HepG2 (cell line): Measurements from ENCODE around the gene GORASP2. TPM values are rescaled to one million over a fixed set of nuclear protein-coding genes. Genes with fewer than 3 reads are reported as not detected.

ENCODE experiments used
- ARID2 ChIP-seq: sonication (generic); formaldehyde crosslinking; IDR thresholded peaks from 2 replicates; pipeline ENCODE4 v1.8.1; 2022; ENCODE audit warnings: mild to moderate bottlenecking, missing genetic modification reagents, borderline replicate concordance
- ARID5B ChIP-seq: IDR thresholded peaks from 2 replicates; pipeline ENCODE4 v1.4.0; 2020; ENCODE audit warnings: mild to moderate bottlenecking, missing genetic modification reagents
- BCLAF1 ChIP-seq: fragments of 450-650 bp; IDR thresholded peaks from 2 replicates; pipeline ENCODE4 v1.6.1; 2017; ENCODE audit warnings: mild to moderate bottlenecking
- CENPBD1 ChIP-seq: sonication (generic); formaldehyde crosslinking; IDR thresholded peaks from 2 replicates; pipeline ENCODE4 v1.8.0; 2022; ENCODE audit warnings: missing genetic modification reagents, low read depth, mild to moderate bottlenecking, borderline replicate concordance
- ELF3 ChIP-seq: IDR thresholded peaks from 2 replicates; pipeline ENCODE4 v1.6.1; 2016; ENCODE audit warnings: missing genetic modification reagents, missing compliant biosample characterization
- FOXC1 ChIP-seq: sonication (generic); formaldehyde crosslinking; IDR thresholded peaks from 2 replicates; pipeline ENCODE4 v1.8.0; 2022; ENCODE audit warnings: mild to moderate bottlenecking, missing genetic modification reagents, borderline replicate concordance
- FOXJ3 ChIP-seq: sonication (generic); formaldehyde crosslinking; IDR thresholded peaks from 2 replicates; pipeline ENCODE4 v1.4.0; 2020; ENCODE audit warnings: missing genetic modification reagents, mild to moderate bottlenecking, borderline replicate concordance
- GATAD2A ChIP-seq: IDR thresholded peaks from 2 replicates; pipeline ENCODE4 v1.6.1; 2016
- HNF4G ChIP-seq, 2 experiments: sonication (generic) in 1 of 2; formaldehyde crosslinking in 1 of 2; IDR thresholded peaks; 2 replicates each; pipeline versions ENCODE4 v1.4.0 to v1.6.1; 2011 to 2020; ENCODE audit warnings: borderline replicate concordance in 2 of 2, low read depth in 2 of 2, mild to moderate bottlenecking in 2 of 2, low read length in 1 of 2, missing genetic modification reagents in 1 of 2, moderate library complexity in 1 of 2
- LCORL ChIP-seq, 2 experiments: fragments of 450-650 bp in 1 of 2; sonication (generic) in 1 of 2; formaldehyde crosslinking in 1 of 2; IDR thresholded peaks; 2 replicates each; pipeline versions ENCODE4 v1.5.0 to v1.6.1; 2017 to 2020; ENCODE audit warnings: antibody characterized with exemption in 1 of 2, missing genetic modification reagents in 1 of 2
- POLR2G ChIP-seq: fragments of 200-400 bp; formaldehyde crosslinking; IDR thresholded peaks from 2 replicates; pipeline ENCODE4 v1.6.1; 2018; ENCODE audit warnings: mild to moderate bottlenecking, low read depth, low read length, moderate library complexity
- PTBP1 ChIP-seq: fragments of 200-400 bp; formaldehyde crosslinking; IDR thresholded peaks from 2 replicates; pipeline ENCODE4 v1.6.1; 2018; ENCODE audit warnings: low read length, low read depth; ENCODE audit not compliant: poor library complexity, severe bottlenecking
- TCF7L2 ChIP-seq: IDR thresholded peaks from 2 replicates; pipeline ENCODE4 v1.6.1; 2011; ENCODE audit warnings: mild to moderate bottlenecking, low read depth, low read length, moderate library complexity
- ZBTB26 ChIP-seq: IDR thresholded peaks from 2 replicates; pipeline ENCODE4 v1.6.1; 2016; ENCODE audit warnings: missing compliant biosample characterization, missing genetic modification reagents, borderline replicate concordance
- ZNF232 ChIP-seq: sonication (generic); formaldehyde crosslinking; IDR thresholded peaks from 2 replicates; pipeline ENCODE4 v1.4.0; 2020; ENCODE audit warnings: missing genetic modification reagents, borderline replicate concordance
- ZNF264 ChIP-seq: sonication (generic); formaldehyde crosslinking; IDR thresholded peaks from 2 replicates; pipeline ENCODE4 v1.4.0; 2020; ENCODE audit warnings: missing genetic modification reagents
- ZNF326 ChIP-seq: sonication (generic); formaldehyde crosslinking; IDR thresholded peaks from 2 replicates; pipeline ENCODE4 v1.4.0; 2020; ENCODE audit warnings: missing genetic modification reagents, borderline replicate concordance
- ZNF558 ChIP-seq: sonication (generic); formaldehyde crosslinking; IDR thresholded peaks from 2 replicates; pipeline ENCODE4 v1.9.0; 2022; ENCODE audit warnings: mild to moderate bottlenecking, missing genetic modification reagents, borderline replicate concordance
- ZNF605 ChIP-seq: sonication (generic); formaldehyde crosslinking; IDR thresholded peaks from 2 replicates; pipeline ENCODE4 v1.8.0; 2022; ENCODE audit warnings: mild to moderate bottlenecking, missing genetic modification reagents
- ZNF724P ChIP-seq: sonication (generic); formaldehyde crosslinking; IDR thresholded peaks from 2 replicates; pipeline ENCODE4 v1.8.0; 2022; ENCODE audit warnings: missing genetic modification reagents, borderline replicate concordance
- ZNF792 ChIP-seq: IDR thresholded peaks from 2 replicates; pipeline ENCODE4 v1.6.1; 2016
- polyA plus RNA-seq, 8 experiments: library from polyadenylated mRNA; depleted of rRNA in 3 of 8; stranded (reverse) in 7 of 8; unstranded in 1 of 8; fragments of >200 nt; fragmentation: Illumina TruSeq in 4 of 8; extraction: Trizol in 4 of 8; gene quantifications; 2 replicates each; pipeline versions ENCODE4 v1.2.1 to v1.2.3, GENCODE V29; 2011 to 2016; ENCODE audit warnings: low read depth in 4 of 8, missing spikeins in 1 of 8, mixed read lengths in 1 of 8; ENCODE audit not compliant: insufficient read depth in 1 of 8
- total RNA-seq, 5 experiments: library from RNA; depleted of rRNA; stranded (reverse); fragments of >200 nt; fragmentation: Illumina TruSeq; extraction: Trizol; gene quantifications; 2 replicates each; pipeline ENCODE4 v1.2.3, GENCODE V29; 2016; ENCODE audit warnings: low read depth in 1 of 5
- TF ChIP-seq, protein P1 (sequence below): sonication (generic); formaldehyde crosslinking; IDR thresholded peaks from 2 replicates; pipeline ENCODE4 v1.4.0; 2020; ENCODE audit warnings: mild to moderate bottlenecking, missing genetic modification reagents

Gene GORASP2
- total and polyA plus RNA-seq, 2 of the 13 experiments (the other 11 are each of a cell fraction or from before 2014, with no cell fraction given): 103 to 239 TPM

- TF ChIP-seq CENPBD1 (no peak), PTBP1 (peak; percentile 28), ZNF724P (CRISPR knock-in tag) (0 out of 2 replicates have a peak, but pooled peaks have one; percentile 76), TCF7L2 (no peak), FOXC1 (peak; percentile 60; the same call in 1 of the 2 replicates), ZBTB26 (peak; percentile 28; the same call in 1 of the 2 replicates), ZNF558 (CRISPR knock-in tag) (no peak), ZNF232 (CRISPR knock-in tag) (no peak), HNF4G (IDR thresholded peaks at IDR 0.05; ENCODE audit: borderline replicate concordance, low read depth, low read length) (no peak), HNF4G (CRISPR knock-in tag; IDR thresholded peaks at IDR 0.05; ENCODE audit: borderline replicate concordance, low read depth) (no peak), ZNF792 (CRISPR knock-in tag) (peak; percentile 13; the same call in 1 of the 2 replicates), ARID5B (CRISPR knock-in tag) (no peak), ZNF605 (CRISPR knock-in tag) (0 out of 2 replicates have a peak, but pooled peaks have one; percentile 47), ELF3 (CRISPR knock-in tag) (0 out of 2 replicates have a peak, but pooled peaks have one; percentile 9), FOXJ3 (CRISPR knock-in tag) (no peak), ZNF264 (CRISPR knock-in tag) (no peak), GATAD2A (CRISPR knock-in tag) (peak; percentile 86; the same call in 1 of the 2 replicates), ZNF326 (no peak), POLR2G (no peak), ARID2 (peak; percentile 77; the same call in 1 of the 2 replicates), BCLAF1 (no peak), LCORL (IDR thresholded peaks at IDR 0.05) (no peak), LCORL (CRISPR knock-in tag; IDR thresholded peaks at IDR 0.05) (no peak)
- TF ChIP-seq, protein P1, sequence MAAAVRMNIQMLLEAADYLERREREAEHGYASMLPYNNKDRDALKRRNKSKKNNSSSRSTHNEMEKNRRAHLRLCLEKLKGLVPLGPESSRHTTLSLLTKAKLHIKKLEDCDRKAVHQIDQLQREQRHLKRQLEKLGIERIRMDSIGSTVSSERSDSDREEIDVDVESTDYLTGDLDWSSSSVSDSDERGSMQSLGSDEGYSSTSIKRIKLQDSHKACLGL (CRISPR knock-in tag): no peak
Measured at GRCh38 chr2:170973225-170973491, 44.1 kb downstream of the GORASP2 start (continued).
